H1 (cell line): ENCODE measurements around the gene EPRS1. TPM values are rescaled to one million over a fixed set of nuclear protein-coding genes. Genes with fewer than 3 reads are reported as not detected.

Source experiments
- ATF2 ChIP-seq: IDR thresholded peaks from 2 replicates; pipeline ENCODE4 v1.6.1; 2012; ENCODE audit warnings: low read length, inconsistent platforms
- SIN3A ChIP-seq, 2 experiments: IDR thresholded peaks in 1 of 2; conservative IDR thresholded peaks in 1 of 2; 2 replicates each; pipeline ENCODE4 v1.6.1; 2011 to 2012; ENCODE audit warnings: low read length in 2 of 2, improper control_type of control experiment in 1 of 2, low read depth in 1 of 2, mild to moderate bottlenecking in 1 of 2
- polyA plus RNA-seq, 7 experiments: library from polyadenylated mRNA; depleted of rRNA in 3 of 7; stranded (reverse) in 5 of 7; unstranded in 2 of 7; fragments of >200 nt in 5 of 7; fragments of 200-250 nt in 2 of 7; gene quantifications; 1 replicate in 5 of 7; 2 replicates in 1 of 7; 4 replicates in 1 of 7; pipeline versions ENCODE4 v1.2.1 to v1.2.3, GENCODE V29; 2011 to 2013; ENCODE audit warnings: missing spikeins in 2 of 7, mixed read lengths in 2 of 7
- total RNA-seq: library from RNA; stranded (reverse); fragmentation: NEBNext Ultra II Directional; extraction: Animal tissue kit (Norgen Biotek cat#: 25700); gene quantifications from 2 replicates; pipeline ENCODE4 v1.2.1, GENCODE V29; 2021

Gene EPRS1
- total and polyA plus RNA-seq, 2 of the 8 experiments (the other 6 are each of a cell fraction or from before 2014, with no cell fraction given) = 38.4 to 171 TPM

- TF ChIP-seq ATF2 (no peak), SIN3A (conservative IDR thresholded peaks at IDR 0.05 in 1 of 2, IDR thresholded peaks at IDR 0.05 in 1 of 2; ENCODE audit: low read depth in 1 of 2, low read length in 2 of 2) (no peak)
- TF ChIP-seq, all 59 proteins: peak for 0
Observed at GRCh38 chr1:220062629-220063028, 16.3 kb upstream of the EPRS1 start (continued).
